Cardiac atrium fibroblast (primary cell): Measurements from ENCODE around the gene CCDC177. TPM values are rescaled to one million over a fixed set of nuclear protein-coding genes. Genes with fewer than 3 reads are reported as not detected.

Experiments
- total RNA-seq: library from RNA; depleted of rRNA; stranded (reverse); fragments of >200 nt; gene quantifications from 2 replicates; pipeline ENCODE4 v1.2.3, GENCODE V29; 2015

Gene CCDC177
- 0.16 and 0.54 TPM in 2 replicates for total RNA-seq

DNA sequence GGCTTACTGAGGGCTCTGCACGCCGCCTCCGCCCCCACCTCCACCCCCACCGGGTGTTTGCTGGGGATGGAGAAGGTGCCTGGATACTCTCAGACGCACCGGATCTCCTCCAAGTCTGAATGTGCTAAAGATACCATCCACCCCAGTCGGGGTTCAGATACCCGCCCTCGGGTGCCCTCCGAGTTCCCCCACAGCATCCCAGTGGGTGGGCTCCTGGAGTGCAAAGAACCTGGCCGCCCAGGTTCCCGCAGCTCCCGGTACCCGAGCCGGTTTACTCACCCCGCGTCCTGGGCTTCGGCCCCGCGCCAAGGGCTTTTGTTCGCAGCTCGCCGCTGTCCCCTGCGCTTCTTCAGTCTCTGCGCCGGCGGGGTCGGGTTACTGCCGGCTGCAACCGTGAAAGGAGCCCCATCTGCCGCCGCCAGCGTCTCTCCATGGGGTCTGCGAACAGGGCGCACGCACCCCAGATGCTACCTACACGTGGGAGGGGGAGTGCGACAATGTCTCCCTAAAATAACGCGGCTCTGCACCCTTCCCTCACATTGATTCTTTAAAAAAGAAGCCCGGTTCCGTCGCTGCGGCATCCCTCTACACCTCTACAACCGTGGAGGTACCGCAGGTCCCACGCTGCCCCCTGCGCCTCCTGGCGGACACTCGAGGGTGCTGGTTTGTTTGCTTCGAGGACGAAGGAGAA lies at the start of gene CCDC177:
TSS of gene CCDC177 (minus strand) at position 609 of the 691 bp plus-strand sequence. CDS start 1,249 bp downstream, outside the sequence.

DNA sequence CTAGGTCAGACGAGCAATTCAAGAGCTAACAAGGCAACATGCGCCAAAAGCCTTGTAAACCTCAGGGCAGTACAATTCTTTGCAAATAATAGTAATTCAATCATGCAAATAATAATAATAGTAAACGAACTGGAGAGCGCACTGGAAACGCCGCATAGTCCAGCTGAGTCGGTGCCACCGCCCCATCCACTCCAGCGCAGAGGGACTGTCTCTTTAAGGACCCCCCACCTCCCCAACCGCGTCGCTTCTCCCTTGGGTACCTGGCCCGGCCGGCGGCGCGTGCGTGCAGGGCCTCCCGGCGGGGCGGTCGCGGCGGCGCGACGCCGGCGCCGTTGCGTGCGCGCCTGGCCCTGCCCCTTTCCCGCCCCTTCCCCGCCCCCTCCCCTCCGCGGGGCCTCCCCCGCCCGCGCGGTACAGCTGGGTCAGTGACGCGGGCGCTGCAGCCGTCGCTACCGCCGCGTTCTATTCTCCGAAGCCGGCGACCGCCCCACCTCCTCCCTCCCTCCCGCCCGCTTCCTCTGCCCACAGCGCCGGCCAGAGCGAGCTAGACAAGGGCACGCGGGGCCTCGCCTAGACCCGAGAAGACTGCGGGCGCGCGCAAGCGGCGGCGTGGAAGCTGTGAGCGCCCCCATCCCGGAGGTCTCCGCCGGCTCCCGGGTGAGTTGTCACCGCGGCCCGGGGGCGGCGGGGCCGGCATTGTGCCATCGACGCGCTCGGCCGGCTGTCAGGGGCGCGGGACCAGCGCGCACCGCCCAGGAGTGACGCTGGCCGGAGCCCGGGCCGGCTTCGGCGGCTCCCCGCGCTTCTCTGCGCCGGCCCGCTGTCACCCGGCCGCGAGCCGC lies 36.7 kb upstream of the CCDC177 start, which contains the start of gene SUSD6:
TSS of gene SUSD6 (plus strand) at position 425 of the 842 bp plus-strand sequence. CDS start 46,997 bp downstream, outside the sequence.

Other genes starting within 250 kb of the CCDC177 start
- 107 and 126 TPM in 2 replicates for gene ERH, start 176.6 kb downstream of the CCDC177 start, total RNA-seq
- 94.4 and 97.7 TPM in 2 replicates for gene SLC39A9, start 176.2 kb downstream of the CCDC177 start, total RNA-seq
- not detected in 2 replicates for gene PLEKHD1, start 90.1 kb downstream of the CCDC177 start, total RNA-seq
- gene SUSD6, start 36.7 kb upstream of the CCDC177 start, total RNA-seq, result 12.6 and 20.4 TPM in 2 replicates
- 108 and 145 TPM in 2 replicates for gene SRSF5, start 192.3 kb upstream of the CCDC177 start, total RNA-seq
- not detected in 2 replicates for gene SLC10A1, start 222.4 kb upstream of the CCDC177 start, total RNA-seq